ENCODE measurements around the gene BEST1. TPM values are rescaled to one million over a fixed set of nuclear protein-coding genes. Genes with fewer than 3 reads are reported as not detected.

BEST1 gene
- 2.4 to 5.4 TPM (median 2.9 TPM) in 5 replicates for total RNA-seq (2022; extraction: Qiagen RNA extraction; ENCODE audit: low read depth)

GRCh38 chr11:61950035-61950547, at the start of gene BEST1:
Gene BEST1, plus strand, starts transcription at chr11:61950351. Its CDS starts 1,456 bp downstream, at chr11:61951807.

GRCh38 chr11:61917334-61918109, 32.6 kb upstream of the BEST1 start, which contains the start of gene RAB3IL1:
Gene RAB3IL1, minus strand, starts transcription at chr11:61917566. Its CDS starts 199 bp downstream, at chr11:61917367.

GRCh38 chr11:61967116-61967923, 17.2 kb downstream of the BEST1 start, which contains the start of gene FTH1:
Gene FTH1, minus strand, starts transcription at chr11:61967634. Its CDS starts 209 bp downstream, at chr11:61967425.

Other genes starting within 250 kb of the BEST1 start
- 15.9 to 22.9 TPM (median 20.8 TPM) in 5 replicates for gene MYRF, start 197.7 kb upstream of the BEST1 start, total RNA-seq (2022; extraction: Qiagen RNA extraction; ENCODE audit: low read depth)
- 216 to 266 TPM (median 234 TPM) in 5 replicates for gene TMEM258, start 157.8 kb upstream of the BEST1 start, total RNA-seq (2022; extraction: Qiagen RNA extraction; ENCODE audit: low read depth)
- 88.3 to 103 TPM (median 98.3 TPM) in 5 replicates for gene FEN1, start 157.4 kb upstream of the BEST1 start, total RNA-seq (2022; extraction: Qiagen RNA extraction; ENCODE audit: low read depth)
- 119 to 158 TPM (median 150 TPM) in 5 replicates for gene FADS1, start 133.3 kb upstream of the BEST1 start, total RNA-seq (2022; extraction: Qiagen RNA extraction; ENCODE audit: low read depth)
- gene FADS2, start 122.1 kb upstream of the BEST1 start, total RNA-seq (2022; extraction: Qiagen RNA extraction; ENCODE audit: low read depth): 265 to 340 TPM (median 308 TPM) in 5 replicates
- 49.6 to 65.9 TPM (median 63.9 TPM) in 5 replicates for gene FADS3, start 58.8 kb upstream of the BEST1 start, total RNA-seq (2022; extraction: Qiagen RNA extraction; ENCODE audit: low read depth)
- 12.8 to 15.7 TPM (median 14.5 TPM) in 5 replicates for gene RAB3IL1, start 32.8 kb upstream of the BEST1 start, total RNA-seq (2022; extraction: Qiagen RNA extraction; ENCODE audit: low read depth)
- gene FTH1, start 17.3 kb downstream of the BEST1 start, total RNA-seq (2022; extraction: Qiagen RNA extraction; ENCODE audit: low read depth): 10,289 to 19,481 TPM (median 16,743 TPM) in 5 replicates
- 47.9 to 58.5 TPM (median 49.7 TPM) in 5 replicates for gene INCENP, start 173.7 kb downstream of the BEST1 start, total RNA-seq (2022; extraction: Qiagen RNA extraction; ENCODE audit: low read depth)
- gene SCGB1D1, start 239.9 kb downstream of the BEST1 start, total RNA-seq (2022; extraction: Qiagen RNA extraction; ENCODE audit: low read depth): not detected in 5 replicates